HEK293 (cell line): ENCODE results near the gene RNF115.

ENCODE experiments used
- EGR2 ChIP-seq: fragments of 450-650 bp; formaldehyde crosslinking; IDR thresholded peaks from 2 replicates; pipeline ENCODE4 v1.5.1; 2016; ENCODE audit warnings: low read depth, missing biosample characterization, missing genetic modification characterization
- FEZF1 ChIP-seq: fragments of 450-650 bp; formaldehyde crosslinking; IDR thresholded peaks from 2 replicates; pipeline ENCODE4 v1.5.1; 2016; ENCODE audit warnings: missing biosample characterization, missing genetic modification characterization
- GLIS2 ChIP-seq: fragments of 450-650 bp; formaldehyde crosslinking; IDR thresholded peaks from 2 replicates; pipeline ENCODE4 v1.5.1; 2016; ENCODE audit warnings: missing biosample characterization, missing genetic modification characterization
- HOXD13 ChIP-seq: sonication (generic); formaldehyde crosslinking; IDR thresholded peaks from 2 replicates; pipeline ENCODE4 v1.8.0; 2022; ENCODE audit warnings: missing genetic modification reagents, borderline replicate concordance
- IKZF3 ChIP-seq: fragments of 450-650 bp; IDR thresholded peaks from 2 replicates; pipeline ENCODE4 v1.5.0; 2018; ENCODE audit warnings: missing biosample characterization, mild to moderate bottlenecking, missing genetic modification characterization, moderate library complexity
- KLF7 ChIP-seq: fragments of 450-650 bp; formaldehyde crosslinking; IDR thresholded peaks from 2 replicates; pipeline ENCODE4 v1.5.1; 2016; ENCODE audit warnings: missing biosample characterization, missing genetic modification characterization, borderline replicate concordance
- MZF1 ChIP-seq: fragments of 450-650 bp; formaldehyde crosslinking; IDR thresholded peaks from 2 replicates; pipeline ENCODE4 v1.5.1; 2017; ENCODE audit warnings: missing biosample characterization, missing genetic modification characterization, borderline replicate concordance
- SP2 ChIP-seq: fragments of 450-650 bp; formaldehyde crosslinking; IDR thresholded peaks from 2 replicates; pipeline ENCODE4 v1.5.1; 2016; ENCODE audit warnings: missing biosample characterization, missing genetic modification characterization
- ZBTB7A ChIP-seq: fragments of 450-650 bp; formaldehyde crosslinking; IDR thresholded peaks from 2 replicates; pipeline ENCODE4 v1.5.1; 2016; ENCODE audit warnings: low read depth, missing biosample characterization, missing genetic modification characterization
- ZFP3 ChIP-seq: fragments of 450-650 bp; formaldehyde crosslinking; IDR thresholded peaks from 2 replicates; pipeline ENCODE4 v1.5.1; 2016; ENCODE audit warnings: low read depth, missing biosample characterization, missing genetic modification characterization
- ZNF121 ChIP-seq: fragments of 450-650 bp; formaldehyde crosslinking; IDR thresholded peaks from 2 replicates; pipeline ENCODE4 v1.5.1; 2016; ENCODE audit warnings: missing biosample characterization, missing genetic modification characterization
- ZNF133 ChIP-seq: fragments of 450-650 bp; formaldehyde crosslinking; IDR thresholded peaks from 2 replicates; pipeline ENCODE4 v1.5.1; 2016; ENCODE audit warnings: missing biosample characterization, missing genetic modification characterization
- ZNF138 ChIP-seq: fragments of 450-650 bp; formaldehyde crosslinking; IDR thresholded peaks from 2 replicates; pipeline ENCODE4 v1.5.1; 2016; ENCODE audit warnings: missing biosample characterization, missing genetic modification characterization, borderline replicate concordance
- ZNF148 ChIP-seq: fragments of 450-650 bp; formaldehyde crosslinking; IDR thresholded peaks from 2 replicates; pipeline ENCODE4 v1.5.0; 2017; ENCODE audit warnings: missing biosample characterization, missing genetic modification characterization, borderline replicate concordance
- ZNF169 ChIP-seq: fragments of 450-650 bp; formaldehyde crosslinking; IDR thresholded peaks from 2 replicates; pipeline ENCODE4 v1.5.1; 2016; ENCODE audit warnings: missing biosample characterization, missing genetic modification characterization
- ZNF202 ChIP-seq: fragments of 450-650 bp; formaldehyde crosslinking; IDR thresholded peaks from 2 replicates; pipeline ENCODE4 v1.5.1; 2016; ENCODE audit warnings: missing biosample characterization, missing genetic modification characterization, borderline replicate concordance
- ZNF211 ChIP-seq: fragments of 450-650 bp; formaldehyde crosslinking; IDR thresholded peaks from 2 replicates; pipeline ENCODE4 v1.5.1; 2016; ENCODE audit warnings: low read depth, missing biosample characterization, missing genetic modification characterization
- ZNF274 ChIP-seq, 2 experiments: fragments of 200-500 bp in 1 of 2; fragments of 450-650 bp in 1 of 2; sonication (Bioruptor generic) in 1 of 2; formaldehyde crosslinking in 1 of 2; IDR thresholded peaks; 2 replicates each; pipeline versions ENCODE4 v1.5.1 to v1.6.1; 2014 to 2016; ENCODE audit warnings: borderline replicate concordance in 1 of 2, inconsistent platforms in 1 of 2, low read length in 1 of 2, missing biosample characterization in 1 of 2, missing genetic modification characterization in 1 of 2
- ZNF335 ChIP-seq: fragments of 450-650 bp; formaldehyde crosslinking; conservative IDR thresholded peaks from 2 replicates; pipeline ENCODE4 v1.5.1; 2016; ENCODE audit warnings: missing biosample characterization, missing genetic modification characterization
- ZNF341 ChIP-seq: fragments of 450-650 bp; formaldehyde crosslinking; IDR thresholded peaks from 2 replicates; pipeline ENCODE4; 2016; ENCODE audit warnings: low read depth, missing biosample characterization, missing genetic modification characterization
- ZNF354C ChIP-seq: fragments of 450-650 bp; formaldehyde crosslinking; IDR thresholded peaks from 2 replicates; pipeline ENCODE4 v1.5.1; 2016; ENCODE audit warnings: missing biosample characterization, missing genetic modification characterization, low read depth, borderline replicate concordance
- ZNF404 ChIP-seq: fragments of 450-650 bp; formaldehyde crosslinking; IDR thresholded peaks from 2 replicates; pipeline ENCODE4 v1.5.1; 2017; ENCODE audit warnings: missing biosample characterization, missing genetic modification characterization
- ZNF416 ChIP-seq: fragments of 450-650 bp; formaldehyde crosslinking; IDR thresholded peaks from 2 replicates; pipeline ENCODE4 v1.5.1; 2016; ENCODE audit warnings: missing biosample characterization, missing genetic modification characterization
- ZNF473 ChIP-seq: fragments of 450-650 bp; formaldehyde crosslinking; IDR thresholded peaks from 2 replicates; pipeline ENCODE4 v1.5.1; 2017; ENCODE audit warnings: missing biosample characterization, missing genetic modification characterization
- ZNF48 ChIP-seq: fragments of 450-650 bp; formaldehyde crosslinking; IDR thresholded peaks from 2 replicates; pipeline ENCODE4 v1.5.1; 2016; ENCODE audit warnings: missing biosample characterization, missing genetic modification characterization
- ZNF488 ChIP-seq: fragments of 450-650 bp; formaldehyde crosslinking; IDR thresholded peaks from 2 replicates; pipeline ENCODE4 v1.5.1; 2016; ENCODE audit warnings: missing biosample characterization, missing genetic modification characterization
- ZNF600 ChIP-seq: fragments of 450-650 bp; formaldehyde crosslinking; IDR thresholded peaks from 2 replicates; pipeline ENCODE4 v1.5.1; 2016; ENCODE audit warnings: missing biosample characterization, missing genetic modification characterization
- ZNF624 ChIP-seq: fragments of 450-650 bp; formaldehyde crosslinking; IDR thresholded peaks from 2 replicates; pipeline ENCODE4 v1.5.1; 2017; ENCODE audit warnings: missing biosample characterization, missing genetic modification characterization
- ZNF660 ChIP-seq: fragments of 450-650 bp; IDR thresholded peaks from 2 replicates; pipeline ENCODE4 v1.5.1; 2018; ENCODE audit warnings: missing biosample characterization, mild to moderate bottlenecking, missing genetic modification characterization
- ZNF701 ChIP-seq: fragments of 450-650 bp; formaldehyde crosslinking; IDR thresholded peaks from 2 replicates; pipeline ENCODE4 v1.5.1; 2016; ENCODE audit warnings: missing biosample characterization, missing genetic modification characterization
- ZNF785 ChIP-seq: fragments of 450-650 bp; formaldehyde crosslinking; IDR thresholded peaks from 2 replicates; pipeline ENCODE4 v1.5.1; 2016; ENCODE audit warnings: missing biosample characterization, missing genetic modification characterization
- TF ChIP-seq, protein P1 (sequence below): fragments of 450-650 bp; formaldehyde crosslinking; IDR thresholded peaks from 2 replicates; pipeline ENCODE4 v1.5.1; 2017; ENCODE audit warnings: missing biosample characterization, missing genetic modification characterization
- TF ChIP-seq, protein P2 (sequence below): fragments of 450-650 bp; formaldehyde crosslinking; IDR thresholded peaks from 2 replicates; pipeline ENCODE4 v1.5.1; 2017; ENCODE audit warnings: missing biosample characterization, missing genetic modification characterization
- TF ChIP-seq, protein P3 (sequence below): fragments of 450-650 bp; formaldehyde crosslinking; IDR thresholded peaks from 2 replicates; pipeline ENCODE4 v1.5.1; 2016; ENCODE audit warnings: missing biosample characterization, missing genetic modification characterization

Gene RNF115

DNA sequence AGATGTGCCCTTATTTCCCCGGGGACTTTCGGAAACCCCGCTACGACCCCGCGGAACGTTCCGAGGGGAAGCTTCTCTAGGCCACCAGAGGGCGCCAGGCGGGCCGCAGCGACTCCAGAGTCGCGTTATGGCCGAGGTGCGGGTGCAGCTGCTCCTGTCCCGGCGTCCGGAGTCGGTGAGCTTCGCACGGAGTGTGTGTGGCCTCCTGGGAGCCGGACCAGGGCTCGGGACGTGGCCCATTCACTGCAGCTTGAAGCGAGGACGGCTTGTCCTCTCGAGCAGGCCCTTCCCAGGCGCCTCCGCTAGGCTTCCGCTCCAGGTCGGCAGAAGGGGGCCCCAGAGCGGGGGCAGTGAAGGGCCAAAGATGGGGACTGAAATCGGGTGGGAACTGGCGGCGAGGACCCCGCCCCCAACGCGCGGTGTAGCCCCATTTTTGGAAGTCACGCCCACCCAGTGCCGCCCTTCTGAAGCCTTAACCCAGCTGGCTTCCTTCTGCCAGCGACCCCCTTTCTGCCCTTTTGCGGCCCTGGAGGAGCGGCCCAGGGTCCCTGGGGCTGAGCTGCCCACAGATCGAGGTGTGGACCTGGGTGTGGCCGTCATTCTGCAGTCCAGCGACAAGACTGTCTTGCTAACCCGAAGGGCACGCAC lies 21.7 kb upstream of the RNF115 start, which contains the start of gene NUDT17 (continued):
- TF ChIP-seq, protein P1, sequence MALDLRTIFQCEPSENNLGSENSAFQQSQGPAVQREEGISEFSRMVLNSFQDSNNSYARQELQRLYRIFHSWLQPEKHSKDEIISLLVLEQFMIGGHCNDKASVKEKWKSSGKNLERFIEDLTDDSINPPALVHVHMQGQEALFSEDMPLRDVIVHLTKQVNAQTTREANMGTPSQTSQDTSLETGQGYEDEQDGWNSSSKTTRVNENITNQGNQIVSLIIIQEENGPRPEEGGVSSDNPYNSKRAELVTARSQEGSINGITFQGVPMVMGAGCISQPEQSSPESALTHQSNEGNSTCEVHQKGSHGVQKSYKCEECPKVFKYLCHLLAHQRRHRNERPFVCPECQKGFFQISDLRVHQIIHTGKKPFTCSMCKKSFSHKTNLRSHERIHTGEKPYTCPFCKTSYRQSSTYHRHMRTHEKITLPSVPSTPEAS (tag by site-specific recombination): no peak
- TF ChIP-seq ZNF133 (tag by site-specific recombination): no peak
- TF ChIP-seq, protein P2, sequence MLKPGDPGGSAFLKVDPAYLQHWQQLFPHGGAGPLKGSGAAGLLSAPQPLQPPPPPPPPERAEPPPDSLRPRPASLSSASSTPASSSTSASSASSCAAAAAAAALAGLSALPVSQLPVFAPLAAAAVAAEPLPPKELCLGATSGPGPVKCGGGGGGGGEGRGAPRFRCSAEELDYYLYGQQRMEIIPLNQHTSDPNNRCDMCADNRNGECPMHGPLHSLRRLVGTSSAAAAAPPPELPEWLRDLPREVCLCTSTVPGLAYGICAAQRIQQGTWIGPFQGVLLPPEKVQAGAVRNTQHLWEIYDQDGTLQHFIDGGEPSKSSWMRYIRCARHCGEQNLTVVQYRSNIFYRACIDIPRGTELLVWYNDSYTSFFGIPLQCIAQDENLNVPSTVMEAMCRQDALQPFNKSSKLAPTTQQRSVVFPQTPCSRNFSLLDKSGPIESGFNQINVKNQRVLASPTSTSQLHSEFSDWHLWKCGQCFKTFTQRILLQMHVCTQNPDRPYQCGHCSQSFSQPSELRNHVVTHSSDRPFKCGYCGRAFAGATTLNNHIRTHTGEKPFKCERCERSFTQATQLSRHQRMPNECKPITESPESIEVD (tag by site-specific recombination): no peak
- no peak for TF ChIP-seq ZNF274 (IDR thresholded peaks at IDR 0.05; ENCODE audit: low read length)
- no peak for TF ChIP-seq ZNF274 (tag by site-specific recombination; IDR thresholded peaks at IDR 0.05; ENCODE audit: borderline replicate concordance)
- TF ChIP-seq ZNF354C (tag by site-specific recombination): no peak
- no peak for TF ChIP-seq ZNF202 (tag by site-specific recombination)
- TF ChIP-seq ZNF138 (tag by site-specific recombination): no peak
- no peak for TF ChIP-seq MZF1 (tag by site-specific recombination)
- no peak for TF ChIP-seq ZBTB7A (tag by site-specific recombination)
- no peak for TF ChIP-seq ZNF488 (tag by site-specific recombination)
- TF ChIP-seq ZNF473 (tag by site-specific recombination): no peak
- peak; percentile 39; the same call in 1 of the 2 replicates for TF ChIP-seq IKZF3 (tag by site-specific recombination)
- peak; percentile 87 for TF ChIP-seq ZNF121 (tag by site-specific recombination)
- TF ChIP-seq SP2 (tag by site-specific recombination): peak; percentile 36
- peak; percentile 55; the same call in 1 of the 2 replicates for TF ChIP-seq KLF7
- TF ChIP-seq ZNF211 (tag by site-specific recombination): no peak
- TF ChIP-seq ZNF624 (tag by site-specific recombination): no peak
- TF ChIP-seq ZFP3 (tag by site-specific recombination): no peak
- TF ChIP-seq ZNF600 (tag by site-specific recombination): peak; percentile 99
- TF ChIP-seq ZNF335: peak; percentile 94
- peak; percentile 90 for TF ChIP-seq ZNF660 (tag by site-specific recombination)
- no peak for TF ChIP-seq ZNF169 (tag by site-specific recombination)
- no peak for TF ChIP-seq ZNF341
- no peak for TF ChIP-seq ZNF416 (tag by site-specific recombination)
- TF ChIP-seq EGR2 (tag by site-specific recombination): peak; percentile 20; the same call in 1 of the 2 replicates
- TF ChIP-seq FEZF1 (tag by site-specific recombination): no peak
- TF ChIP-seq ZNF785 (tag by site-specific recombination): no peak
- TF ChIP-seq ZNF701 (tag by site-specific recombination): no peak
- TF ChIP-seq HOXD13 (CRISPR knock-in tag): no peak
- no peak for TF ChIP-seq ZNF48 (tag by site-specific recombination)
- TF ChIP-seq ZNF404 (tag by site-specific recombination): no peak
- TF ChIP-seq ZNF148 (tag by site-specific recombination): no peak
- TF ChIP-seq, protein P3, sequence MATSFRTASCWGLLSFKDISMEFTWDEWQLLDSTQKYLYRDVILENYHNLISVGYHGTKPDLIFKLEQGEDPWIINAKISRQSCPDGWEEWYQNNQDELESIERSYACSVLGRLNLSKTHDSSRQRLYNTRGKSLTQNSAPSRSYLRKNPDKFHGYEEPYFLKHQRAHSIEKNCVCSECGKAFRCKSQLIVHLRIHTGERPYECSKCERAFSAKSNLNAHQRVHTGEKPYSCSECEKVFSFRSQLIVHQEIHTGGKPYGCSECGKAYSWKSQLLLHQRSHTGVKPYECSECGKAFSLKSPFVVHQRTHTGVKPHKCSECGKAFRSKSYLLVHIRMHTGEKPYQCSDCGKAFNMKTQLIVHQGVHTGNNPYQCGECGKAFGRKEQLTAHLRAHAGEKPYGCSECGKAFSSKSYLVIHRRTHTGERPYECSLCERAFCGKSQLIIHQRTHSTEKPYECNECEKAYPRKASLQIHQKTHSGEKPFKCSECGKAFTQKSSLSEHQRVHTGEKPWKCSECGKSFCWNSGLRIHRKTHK (tag by site-specific recombination): no peak
- peak; percentile 63 for TF ChIP-seq GLIS2 (tag by site-specific recombination)
